Measurements from ENCODE around the gene THSD4. TPM values are rescaled to one million over a fixed set of nuclear protein-coding genes. Genes with fewer than 3 reads are reported as not detected.

Gene THSD4
- polyA plus RNA-seq, 1 donor (not counting 4 experiments of a cell fraction or from before 2014, with no cell fraction given) = 24.5 TPM

GRCh38 chr15:71440489-71441110 is 325.3 kb downstream of the THSD4 start:
- Histone ChIP-seq H3K36me3 (ENCODE audit: control insufficient read depth in 2 of 2, extremely low read depth in 1 of 2, insufficient read depth in 2 of 2, low read length in 2 of 2) (no peaks in the 10 kb centered on the region), H3K9me1 (ENCODE audit: control insufficient read depth, extremely low read depth, insufficient read depth, low read length) (no peaks in the 10 kb centered on the region), H3K4me3 (ENCODE audit: control insufficient read depth in 2 of 3, extremely low read depth in 1 of 3, insufficient read depth in 2 of 3, low read depth in 1 of 3, low read length in 3 of 3) (no peak overlapping the region), H3K9me3 (ENCODE audit: control insufficient read depth, low read depth, low read length) (no peaks in the 10 kb centered on the region), H3K27me3 (ENCODE audit: control insufficient read depth, extremely low read depth, insufficient read depth, low read length) (no peaks in the 10 kb centered on the region), H3K79me2 (ENCODE audit: control insufficient read depth, insufficient read depth, low read length) (no peaks in the 10 kb centered on the region), H3K27ac (ENCODE audit: control insufficient read depth, insufficient read depth, low read length) (peak overlapping the region; percentile 30), H4K20me1 (ENCODE audit: control insufficient read depth, extremely low read depth, insufficient read depth, low read length) (no peaks in the 10 kb centered on the region), H3K4me2 (ENCODE audit: control insufficient read depth, extremely low read depth, insufficient read depth, low read depth, low read length) (no peak overlapping the region), H2AFZ (ENCODE audit: control insufficient read depth, low read length) (no peak overlapping the region), H3K9ac (ENCODE audit: control insufficient read depth, extremely low read depth, insufficient read depth, low read length) (no peak overlapping the region), H3K4me1 (ENCODE audit: control insufficient read depth, extremely low read depth, insufficient read depth, low read length) (peaks cover 53% of the 10 kb centered on the region)
- TF ChIP-seq EZH2 (IDR thresholded peaks at IDR 0.05; ENCODE audit: low read length) (no peak), CTCF (optimal IDR thresholded peaks at IDR 0.05 in 1 of 3, IDR thresholded peaks at IDR 0.05 in 1 of 3, conservative IDR thresholded peaks at IDR 0.05 in 1 of 3; ENCODE audit: extremely low read depth in 1 of 3, insufficient read depth in 2 of 3, low read length in 3 of 3) (peak in 2 of 3 experiments; percentile 24 to 46)
- DNase-seq (ENCODE audit: low read depth, low spot score) = no peak
- dilution Hi-C loops (cut with MboI; ENCODE audit: extremely low pct_ligation_motif_present, low sequenced_read_pairs) = no loop called here
- FAIRE-seq = no peak

GRCh38 chr15:71443538-71443937 is 328.3 kb downstream of the THSD4 start:
- Histone ChIP-seq H3K9me3 (ENCODE audit: control insufficient read depth, low read depth, low read length) (no peaks in the 10 kb centered on the region), H3K4me3 (ENCODE audit: control insufficient read depth in 2 of 3, extremely low read depth in 1 of 3, insufficient read depth in 2 of 3, low read depth in 1 of 3, low read length in 3 of 3) (no peak overlapping the region), H3K27ac (ENCODE audit: control insufficient read depth, insufficient read depth, low read length) (peak overlapping the region; percentile 99), H3K79me2 (ENCODE audit: control insufficient read depth, insufficient read depth, low read length) (no peaks in the 10 kb centered on the region), H3K27me3 (ENCODE audit: control insufficient read depth, extremely low read depth, insufficient read depth, low read length) (no peaks in the 10 kb centered on the region), H4K20me1 (ENCODE audit: control insufficient read depth, extremely low read depth, insufficient read depth, low read length) (no peaks in the 10 kb centered on the region), H3K36me3 (ENCODE audit: control insufficient read depth in 2 of 2, extremely low read depth in 1 of 2, insufficient read depth in 2 of 2, low read length in 2 of 2) (no peaks in the 10 kb centered on the region), H3K4me2 (ENCODE audit: control insufficient read depth, extremely low read depth, insufficient read depth, low read depth, low read length) (peak overlapping the region; percentile 2), H3K4me1 (ENCODE audit: control insufficient read depth, extremely low read depth, insufficient read depth, low read length) (peaks cover 71% of the 10 kb centered on the region), H3K9ac (ENCODE audit: control insufficient read depth, extremely low read depth, insufficient read depth, low read length) (peak overlapping the region; percentile 76), H2AFZ (ENCODE audit: control insufficient read depth, low read length) (no peak overlapping the region), H3K9me1 (ENCODE audit: control insufficient read depth, extremely low read depth, insufficient read depth, low read length) (no peaks in the 10 kb centered on the region)
- no peak for DNase-seq (ENCODE audit: low read depth, low spot score)
- dilution Hi-C loops (cut with MboI; ENCODE audit: extremely low pct_ligation_motif_present, low sequenced_read_pairs) = no loop called here
- peak; percentile 36 for FAIRE-seq
- TF ChIP-seq CTCF (optimal IDR thresholded peaks at IDR 0.05 in 1 of 3, IDR thresholded peaks at IDR 0.05 in 1 of 3, conservative IDR thresholded peaks at IDR 0.05 in 1 of 3; ENCODE audit: extremely low read depth in 1 of 3, insufficient read depth in 2 of 3, low read length in 3 of 3) (peak; percentile 66 to 84 (median 82)), EZH2 (IDR thresholded peaks at IDR 0.05; ENCODE audit: low read length) (no peak)
